A549 (cell line): Measurements from ENCODE around the gene CDH4. TPM values are rescaled to one million over a fixed set of nuclear protein-coding genes. Genes with fewer than 3 reads are reported as not detected.

Experiments
- ATAC-seq, 2 experiments: fragments of 200-7000 bp in 1 of 2; fragments of >200 bp in 1 of 2; cut with Nextera tagmentation in 1 of 2; cut with Tn5 transposase in 1 of 2; 3 replicates each; pipeline versions ENCODE4 v1.8.0 to v1.9.1; 2018 to 2020; ENCODE audit warnings: mild to moderate bottlenecking in 1 of 2, moderate library complexity in 1 of 2
- CTCF ChIA-PET: fragments of 300-600 bp; sonication (Branson Sonifier 250); formaldehyde crosslinking; extraction: SDS; loops from one replicate; lab custom pipeline; 2021; ENCODE audit warnings: antibody characterized with exemption, inconsistent platforms; lab: Yijun Ruan, JAX
- POLR2A ChIA-PET: fragments of 350-600 bp; formaldehyde crosslinking; extraction: SDS; loops from one replicate; lab custom pipeline; 2021; ENCODE audit warnings: antibody characterized with exemption, inconsistent platforms; lab: Yijun Ruan, JAX
- DNase-seq, 2 experiments: peaks; one replicate each; pipeline versions ENCODE4 v3.0.0 to v3.0.0-alpha.2; 2011 to 2016; ENCODE audit warnings: low read depth in 1 of 2, low spot score in 1 of 2
- FAIRE-seq: peaks from 2 replicates; lab custom pipeline; 2011; peaks lifted over from hg19 to GRCh38; lab: Jason Lieb, UNC
- H3K27ac ChIP-seq, 2 experiments: fragments of >200 bp; sonication (Bioruptor Twin); formaldehyde crosslinking; 3 replicates each; pipeline ENCODE4 v1.5.1; 2016 to 2017
- H3K4me1 ChIP-seq: fragments of >200 bp; sonication (Bioruptor Twin); formaldehyde crosslinking; 3 replicates; pipeline ENCODE4 v1.6.1; 2016
- H3K4me2 ChIP-seq: fragments of >200 bp; sonication (Bioruptor Twin); formaldehyde crosslinking; 3 replicates; pipeline ENCODE4 v1.6.1; 2016
- H3K4me3 ChIP-seq: fragments of >200 bp; sonication (Bioruptor Twin); formaldehyde crosslinking; 3 replicates; pipeline ENCODE4 v1.5.1; 2016
- H3K9me3 ChIP-seq: fragments of >200 bp; sonication (Bioruptor Twin); formaldehyde crosslinking; 3 replicates; pipeline ENCODE4 v1.6.1; 2016
- BCL3 ChIP-seq: fragments of >200 bp; sonication (Bioruptor Twin); formaldehyde crosslinking; IDR thresholded peaks from 3 replicates; pipeline ENCODE4 v1.6.1; 2016
- BHLHE40 ChIP-seq: IDR thresholded peaks from 2 replicates; pipeline ENCODE4 v1.6.1; 2012; ENCODE audit warnings: low read depth, low read length, inconsistent platforms
- CHD4 ChIP-seq: fragments of 200-600 bp; sonication (generic); IDR thresholded peaks from 2 replicates; pipeline ENCODE4 v1.6.1; 2016; ENCODE audit warnings: antibody characterized with exemption, mild to moderate bottlenecking, borderline replicate concordance
- FOSB ChIP-seq: fragments of 250-450 bp; sonication (Bioruptor Pico); IDR thresholded peaks from 2 replicates; pipeline ENCODE4 v1.5.0; 2020; ENCODE audit warnings: mild to moderate bottlenecking, moderate library complexity
- GATA3 ChIP-seq: IDR thresholded peaks from 2 replicates; pipeline ENCODE4 v1.6.1; 2012; ENCODE audit warnings: borderline replicate concordance
- HEYL ChIP-seq: fragments of 250-450 bp; sonication (Bioruptor Pico); IDR thresholded peaks from 2 replicates; pipeline ENCODE4 v1.8.0; 2021; ENCODE audit warnings: mild to moderate bottlenecking, moderate library complexity
- HMGXB4 ChIP-seq: fragments of 250-450 bp; sonication (Bioruptor Pico); IDR thresholded peaks from 2 replicates; pipeline ENCODE4 v1.5.0; 2021; ENCODE audit warnings: mild to moderate bottlenecking, moderate library complexity, borderline replicate concordance
- HOXB13 ChIP-seq: fragments of 250-450 bp; sonication (Bioruptor Pico); IDR thresholded peaks from 2 replicates; pipeline ENCODE4 v1.5.0; 2020; ENCODE audit warnings: low read depth, mild to moderate bottlenecking, moderate library complexity
- JUNB ChIP-seq: fragments of >200 bp; sonication (Bioruptor Twin); formaldehyde crosslinking; IDR thresholded peaks from 2 replicates; pipeline ENCODE4 v1.6.1; 2016
- KDM1A ChIP-seq: fragments of 200-600 bp; sonication (generic); IDR thresholded peaks from 2 replicates; pipeline ENCODE4 v1.6.1; 2016; ENCODE audit warnings: low read depth, mild to moderate bottlenecking
- MAX ChIP-seq: IDR thresholded peaks from 2 replicates; pipeline ENCODE4 v1.6.1; 2012
- NFE2L2 ChIP-seq: fragments of 150-350 bp; conservative IDR thresholded peaks from 2 replicates; pipeline ENCODE4 v1.6.1; 2014; ENCODE audit warnings: low read length
- PBX3 ChIP-seq: IDR thresholded peaks from 2 replicates; pipeline ENCODE4 v1.6.1; 2012
- RNF2 ChIP-seq: fragments of 200-600 bp; sonication (generic); IDR thresholded peaks from 2 replicates; pipeline ENCODE4 v1.6.1; 2016; ENCODE audit warnings: low read depth, mild to moderate bottlenecking, antibody characterized with exemption, moderate library complexity, borderline replicate concordance
- ZC3H11A ChIP-seq: fragments of 450-650 bp; IDR thresholded peaks from 2 replicates; pipeline ENCODE4 v1.6.1; 2014; ENCODE audit warnings: antibody characterized with exemption, mild to moderate bottlenecking
- ZFP36 ChIP-seq: fragments of 450-650 bp; IDR thresholded peaks from 2 replicates; pipeline ENCODE4 v1.6.1; 2014; ENCODE audit warnings: borderline replicate concordance; ENCODE audit not compliant: partially characterized antibody
- ZNF302 ChIP-seq: fragments of 250-450 bp; sonication (Bioruptor Pico); IDR thresholded peaks from 2 replicates; pipeline ENCODE4 v1.9.0; 2021; ENCODE audit warnings: inconsistent platforms, mild to moderate bottlenecking, moderate library complexity
- ZSCAN20 ChIP-seq: fragments of 250-450 bp; sonication (Bioruptor Pico); IDR thresholded peaks from 2 replicates; pipeline ENCODE4 v1.8.0; 2022; ENCODE audit warnings: mild to moderate bottlenecking, moderate library complexity
- WGBS: methylation state at CpG from one replicate; pipeline ENCODE4 v1.1.6; 2017; ENCODE audit errors: missing lambda C conversion rate; 5-methylcytosine and 5-hydroxymethylcytosine counted together
- polyA plus RNA-seq, 4 experiments: library from polyadenylated mRNA; depleted of rRNA in 3 of 4; stranded (reverse); fragments of >200 nt; fragmentation: RNase III in 1 of 4; extraction: RNeasy Plus Mini Kit Qiagen cat#74134 plus additional on column Dnase treatment in 1 of 4; gene quantifications; 2 replicates in 3 of 4; 3 replicates in 1 of 4; pipeline ENCODE4 v1.2.3, GENCODE V29; 2011 to 2017

Gene CDH4
- polyA plus RNA-seq, 2 of the 4 experiments (the other 2 are of a cell fraction) = 3.4 to 10.3 TPM

GRCh38 chr20:61745397-61746146 lies 493.5 kb downstream of the CDH4 start (continued):
- no peak for TF ChIP-seq HMGXB4
- TF ChIP-seq ZFP36 = no peak
- no peak for TF ChIP-seq FOSB (CRISPR knock-in tag)

- TF ChIP-seq HEYL (CRISPR knock-in tag) (no peak), NFE2L2 (no peak), BCL3 (no peak), FOSB (CRISPR knock-in tag) (no peak), CHD4 (no peak), ZC3H11A (no peak), BHLHE40 (no peak)
- WGBS = 93% methylated on average over 11 of the region's 11 CpGs
- no peak for DNase-seq
- ATAC-seq = no peak
- ChIA-PET POLR2A (no interaction called here), CTCF (no interaction called here)
- H3K4me3 ChIP-seq = no peak overlapping the region
- H3K4me2 ChIP-seq = no peak overlapping the region
- no peaks in the 10 kb centered on the region for H3K9me3 ChIP-seq
- no peak for FAIRE-seq
- H3K4me1 ChIP-seq = no peaks in the 10 kb centered on the region
- H3K27ac ChIP-seq = no peak overlapping the region
These were observed 494.1 kb downstream of the CDH4 start for GRCh38 chr20:61746147-61746646.

GRCh38 chr20:61746781-61747180 lies 494.7 kb downstream of the CDH4 start:
- ChIA-PET POLR2A (interaction anchor here (1.0 kb wide), 1 partner anchor 15 kb away, joined by 4 read pairs; no protein-coding TSS in a partner anchor), CTCF (interaction anchor here (1.2 kb wide), 1 partner anchor 10 kb away, joined by 3 read pairs; no protein-coding TSS in a partner anchor)
- WGBS = 74% methylated on average over 12 of the region's 12 CpGs

More at GRCh38 chr20:61746781-61747180, 494.7 kb downstream of the CDH4 start:
- ATAC-seq (no peak), FAIRE-seq (no peak), DNase-seq (no peak)
- Histone ChIP-seq H3K4me3 (no peak overlapping the region), H3K9me3 (no peaks in the 10 kb centered on the region), H3K27ac (no peak overlapping the region), H3K4me1 (no peaks in the 10 kb centered on the region), H3K4me2 (no peak overlapping the region)
- TF ChIP-seq JUNB (no peak), MAX (no peak), CHD4 (no peak), KDM1A (no peak), RNF2 (no peak), ZFP36 (no peak), GATA3 (no peak), HMGXB4 (no peak), ZNF302 (no peak), ZC3H11A (no peak), HOXB13 (no peak), ZSCAN20 (CRISPR knock-in tag) (no peak), PBX3 (no peak)
